Caco-2 (cell line): ENCODE results near the gene LDLRAD3. TPM values are rescaled to one million over a fixed set of nuclear protein-coding genes. Genes with fewer than 3 reads are reported as not detected.

Experiments used
- BruUV-seq: library from RNA; stranded (reverse); fragments of 400-500 nt; replicated peaks from 2 replicates; lab custom pipeline; 2021; lab: Mats Ljungman, UMichigan
- CTCF ChIA-PET: fragments of 300-600 bp; sonication (Branson Sonifier 250); formaldehyde crosslinking; loops from one replicate; lab custom pipeline; 2022; ENCODE audit warnings: antibody characterized with exemption; lab: Charles Lee
- POLR2A ChIA-PET: fragments of 300-600 bp; sonication (Branson Sonifier 250); formaldehyde crosslinking; loops from one replicate; lab custom pipeline; 2022; ENCODE audit warnings: antibody characterized with exemption; lab: Charles Lee
- DNase-seq, 2 experiments: peaks; one replicate each; pipeline versions ENCODE4 v3.0.0 to v3.0.0-alpha.2; 2020 to 2022
- H3K27me3 ChIP-seq: replicated peaks from 2 replicates; pipeline ENCODE4 v1.6.0; 2011; ENCODE audit warnings: low read length; ENCODE audit not compliant: control insufficient read depth, insufficient read depth
- H3K36me3 ChIP-seq: 2 replicates; pipeline ENCODE4 v1.5.1; 2011; ENCODE audit warnings: low read length; ENCODE audit not compliant: control insufficient read depth, insufficient read depth
- H3K4me1 ChIP-seq: fragments of 250-450 bp; sonication (Bioruptor Pico); 2 replicates; pipeline ENCODE4 v1.5.1; 2020; ENCODE audit warnings: mild to moderate bottlenecking
- H3K4me3 ChIP-seq: 2 replicates; pipeline ENCODE4 v1.5.1; 2011; ENCODE audit warnings: low read depth, mild to moderate bottlenecking, control low read depth, low read length
- H3K9me3 ChIP-seq: fragments of 250-450 bp; sonication (Bioruptor Pico); 2 replicates; pipeline ENCODE4 v1.5.1; 2020; ENCODE audit warnings: mild to moderate bottlenecking, moderate library complexity
- H3K27ac Mint-ChIP-seq: one replicate; pipeline ENCODE4 v1.8.0; 2022; ENCODE audit warnings: mixed read lengths; ENCODE audit not compliant: unreplicated experiment
- H3K27me3 Mint-ChIP-seq: one replicate; pipeline ENCODE4 v1.8.0; 2022; ENCODE audit warnings: mixed read lengths; ENCODE audit not compliant: insufficient read depth, unreplicated experiment
- H3K36me3 Mint-ChIP-seq: one replicate; pipeline ENCODE4 v1.8.0; 2022; ENCODE audit warnings: mild to moderate bottlenecking, mixed read lengths; ENCODE audit not compliant: insufficient read depth, unreplicated experiment
- H3K4me1 Mint-ChIP-seq: one replicate; pipeline ENCODE4 v1.8.0; 2022; ENCODE audit warnings: low read depth, mixed read lengths; ENCODE audit not compliant: unreplicated experiment
- H3K4me3 Mint-ChIP-seq: one replicate; pipeline ENCODE4 v1.8.0; 2022; ENCODE audit warnings: mild to moderate bottlenecking, moderate library complexity, mixed read lengths; ENCODE audit not compliant: unreplicated experiment
- H3K9me3 Mint-ChIP-seq: one replicate; pipeline ENCODE4 v1.8.0; 2022; ENCODE audit warnings: mixed read lengths; ENCODE audit not compliant: unreplicated experiment
- intact Hi-C: fragments of 100-400 bp; cut with micrococcal nuclease; formaldehyde crosslinking; loops from one replicate; pipeline ENCODE4 v1.10.0; 2022; ENCODE audit not compliant: unreplicated experiment
- total RNA-seq: library from RNA; stranded (reverse); gene quantifications from 2 replicates; pipeline ENCODE4 v1.2.3, GENCODE V29; 2022
- TF ChIP-seq, protein P1 (sequence below), 2 experiments: fragments of 200-600 bp in 1 of 2; IDR thresholded peaks; 1 replicate in 1 of 2; 2 replicates in 1 of 2; pipeline versions ENCODE4 v1.5.1 to v1.8.0; 2011 to 2022; ENCODE audit warnings: antibody characterized with exemption in 1 of 2, control low read depth in 1 of 2, inconsistent platforms in 1 of 2, low read depth in 1 of 2, low read length in 1 of 2, mild to moderate bottlenecking in 1 of 2, moderate library complexity in 1 of 2; ENCODE audit not compliant: insufficient read depth in 1 of 2, severe bottlenecking in 1 of 2, unreplicated experiment in 1 of 2

The LDLRAD3 gene
- total RNA-seq, 1 experiment from 2014 or later = 9.9 TPM

DNA sequence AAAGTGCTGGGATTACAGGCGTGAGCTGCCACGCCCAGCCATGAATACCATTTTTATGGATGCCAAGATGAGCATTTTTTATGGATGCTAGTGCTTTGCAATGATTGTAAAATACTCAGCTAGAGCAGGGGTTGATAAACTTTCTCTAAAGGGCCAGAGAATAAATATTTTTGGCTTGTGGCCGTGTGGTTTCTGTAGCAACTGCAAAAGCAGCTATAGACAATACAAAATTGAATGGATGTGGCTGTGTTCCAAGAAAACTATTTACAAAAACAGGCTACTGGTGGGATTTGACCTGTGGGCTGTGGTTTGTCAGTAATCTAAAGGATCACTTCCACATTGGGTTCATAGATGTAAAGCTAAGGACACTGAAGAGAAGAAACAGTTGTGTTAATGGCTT, 289.3 kb downstream of the LDLRAD3 start:
- no peak overlapping the region for H3K27ac Mint-ChIP-seq
- no peak overlapping the region for H3K4me3 ChIP-seq
- no peak for DNase-seq
- no peaks in the 10 kb centered on the region for H3K9me3 Mint-ChIP-seq
- ChIA-PET POLR2A (no interaction called here), CTCF (no interaction called here)
- TF ChIP-seq, protein P1, sequence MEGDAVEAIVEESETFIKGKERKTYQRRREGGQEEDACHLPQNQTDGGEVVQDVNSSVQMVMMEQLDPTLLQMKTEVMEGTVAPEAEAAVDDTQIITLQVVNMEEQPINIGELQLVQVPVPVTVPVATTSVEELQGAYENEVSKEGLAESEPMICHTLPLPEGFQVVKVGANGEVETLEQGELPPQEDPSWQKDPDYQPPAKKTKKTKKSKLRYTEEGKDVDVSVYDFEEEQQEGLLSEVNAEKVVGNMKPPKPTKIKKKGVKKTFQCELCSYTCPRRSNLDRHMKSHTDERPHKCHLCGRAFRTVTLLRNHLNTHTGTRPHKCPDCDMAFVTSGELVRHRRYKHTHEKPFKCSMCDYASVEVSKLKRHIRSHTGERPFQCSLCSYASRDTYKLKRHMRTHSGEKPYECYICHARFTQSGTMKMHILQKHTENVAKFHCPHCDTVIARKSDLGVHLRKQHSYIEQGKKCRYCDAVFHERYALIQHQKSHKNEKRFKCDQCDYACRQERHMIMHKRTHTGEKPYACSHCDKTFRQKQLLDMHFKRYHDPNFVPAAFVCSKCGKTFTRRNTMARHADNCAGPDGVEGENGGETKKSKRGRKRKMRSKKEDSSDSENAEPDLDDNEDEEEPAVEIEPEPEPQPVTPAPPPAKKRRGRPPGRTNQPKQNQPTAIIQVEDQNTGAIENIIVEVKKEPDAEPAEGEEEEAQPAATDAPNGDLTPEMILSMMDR (IDR thresholded peaks at IDR 0.05; ENCODE audit: insufficient read depth in 1 of 2, low read depth in 1 of 2, low read length in 1 of 2, severe bottlenecking in 1 of 2, unreplicated experiment in 1 of 2) = no peak
- no peaks in the 10 kb centered on the region for H3K4me1 ChIP-seq
- H3K9me3 ChIP-seq = no peaks in the 10 kb centered on the region
- H3K4me3 Mint-ChIP-seq = no peak overlapping the region
- BruUV-seq = no TSS peak
- peaks cover 5% of the 10 kb centered on the region for H3K36me3 Mint-ChIP-seq
- intact Hi-C loops = no loop called here
- no peaks in the 10 kb centered on the region for H3K36me3 ChIP-seq
- no peaks in the 10 kb centered on the region for H3K4me1 Mint-ChIP-seq
- no peaks in the 10 kb centered on the region for H3K27me3 ChIP-seq
- no peaks in the 10 kb centered on the region for H3K27me3 Mint-ChIP-seq

DNA sequence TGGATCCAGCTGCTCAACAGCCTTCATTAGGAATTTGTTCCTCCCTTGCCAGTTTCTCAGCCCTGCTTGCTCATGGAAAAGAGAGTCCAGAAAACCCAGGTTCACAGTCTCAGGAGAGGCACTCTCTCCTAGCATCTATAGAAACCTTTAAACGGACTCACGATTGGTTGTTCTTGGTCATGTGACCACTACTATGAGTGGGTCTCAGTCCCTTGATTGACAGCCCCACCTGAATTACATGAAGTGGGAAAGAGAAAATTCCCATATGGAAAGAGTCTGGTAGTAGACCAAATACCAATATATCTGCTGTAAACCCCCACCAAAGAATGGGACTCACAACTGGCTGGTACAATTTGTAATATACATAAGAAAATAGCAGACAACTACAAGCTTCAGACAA, 291.0 kb downstream of the LDLRAD3 start:
- ChIA-PET CTCF (no interaction called here), POLR2A (no interaction called here)
- Mint-ChIP-seq H3K4me3 (no peak overlapping the region), H3K36me3 (no peaks in the 10 kb centered on the region), H3K4me1 (no peaks in the 10 kb centered on the region), H3K27me3 (no peaks in the 10 kb centered on the region), H3K27ac (no peak overlapping the region), H3K9me3 (no peaks in the 10 kb centered on the region)
- BruUV-seq = no TSS peak
- Histone ChIP-seq H3K4me3 (no peak overlapping the region), H3K27me3 (no peaks in the 10 kb centered on the region), H3K36me3 (no peaks in the 10 kb centered on the region), H3K9me3 (no peaks in the 10 kb centered on the region), H3K4me1 (no peaks in the 10 kb centered on the region)
- no peak for DNase-seq
- intact Hi-C loops = no loop called here
- TF ChIP-seq, protein P1 (IDR thresholded peaks at IDR 0.05; ENCODE audit: insufficient read depth in 1 of 2, low read depth in 1 of 2, low read length in 1 of 2, severe bottlenecking in 1 of 2, unreplicated experiment in 1 of 2) = no peak

DNA sequence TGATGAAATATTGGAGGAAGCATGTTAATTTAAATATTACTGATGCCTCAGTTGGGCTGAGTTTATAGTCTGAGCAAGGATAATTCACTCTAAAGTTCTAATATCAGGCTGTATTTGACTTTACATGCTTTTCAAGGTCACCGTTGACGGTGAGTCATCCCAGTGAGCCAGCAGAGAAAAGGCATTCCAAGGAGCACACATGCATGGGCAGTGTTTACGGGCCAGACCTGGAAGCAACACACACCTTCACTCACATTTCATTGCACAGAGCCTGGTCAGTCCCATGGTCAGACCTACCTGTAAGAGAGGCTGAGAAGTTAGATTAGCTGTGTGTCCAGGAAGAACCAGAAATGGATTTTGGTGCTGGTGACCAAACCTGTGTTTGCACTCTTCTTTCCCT, 291.9 kb downstream of the LDLRAD3 start:
- TF ChIP-seq, protein P1 (IDR thresholded peaks at IDR 0.05; ENCODE audit: insufficient read depth in 1 of 2, low read depth in 1 of 2, low read length in 1 of 2, severe bottlenecking in 1 of 2, unreplicated experiment in 1 of 2) = no peak
- CTCF ChIA-PET = no interaction called here
- no peaks in the 10 kb centered on the region for H3K27me3 Mint-ChIP-seq

More for the DNA sequence above, 291.9 kb downstream of the LDLRAD3 start:
- DNase-seq = no peak
- Mint-ChIP-seq H3K9me3 (no peaks in the 10 kb centered on the region), H3K4me3 (no peak overlapping the region), H3K27ac (no peak overlapping the region), H3K4me1 (no peaks in the 10 kb centered on the region), H3K36me3 (no peaks in the 10 kb centered on the region)
- H3K36me3 ChIP-seq = no peaks in the 10 kb centered on the region
- intact Hi-C loops = no loop called here
- no peaks in the 10 kb centered on the region for H3K9me3 ChIP-seq
- H3K27me3 ChIP-seq = no peaks in the 10 kb centered on the region
- POLR2A ChIA-PET = no interaction called here
- BruUV-seq = no TSS peak
- no peak overlapping the region for H3K4me3 ChIP-seq
- H3K4me1 ChIP-seq = no peaks in the 10 kb centered on the region
